ENCODE data around the gene NAA50.

- no peak for TF ChIP-seq EP300 (IDR thresholded peaks at IDR 0.05; ENCODE audit: borderline replicate concordance in 1 of 2, control insufficient read depth in 1 of 2, low read depth in 2 of 2, low read length in 2 of 2)
- no peak for TF ChIP-seq ZBTB33 (IDR thresholded peaks at IDR 0.05)
Measured at GRCh38 chr3:113747283-113748046, 1.4 kb upstream of the NAA50 start.

All from GM12878 (cell line).